ENCODE data around the gene LBP.

GRCh38 chr20:38315290-38315966, 30.9 kb upstream of the LBP start:
- TF ChIP-seq ELF4 (CRISPR knock-in tag; IDR thresholded peaks at IDR 0.05; ENCODE audit: low read depth) (no peak), ATF3 (CRISPR knock-in tag; conservative IDR thresholded peaks at IDR 0.05) (no peak), CTCF (IDR thresholded peaks at IDR 0.05) (no peak), FOXP4 (CRISPR knock-in tag; IDR thresholded peaks at IDR 0.05) (no peak), E2F5 (CRISPR knock-in tag; IDR thresholded peaks at IDR 0.05) (no peak), RELA (CRISPR knock-in tag; IDR thresholded peaks at IDR 0.05; ENCODE audit: borderline replicate concordance) (no peak), NR1H2 (CRISPR knock-in tag; IDR thresholded peaks at IDR 0.05) (no peak)

All from WTC11 (cell line).